HG03354 (cell line): ENCODE results near the gene KCNC4.
A peak's percentile ranks its signal among the peaks of the same experiment; 100 is the strongest.

Experiments
- ATAC-seq: cut with Tn5 transposase; IDR thresholded peaks from one replicate; pipeline ENCODE4 v1.9.1; 2021; ENCODE audit warnings: mild to moderate bottlenecking; ENCODE audit not compliant: unreplicated experiment, poor library complexity, severe bottlenecking

KCNC4 gene

GRCh38 chr1:110225756-110226404 is 15.8 kb downstream of the KCNC4 start:
- no peak for ATAC-seq

- ATAC-seq = no peak
These were observed 17.7 kb downstream of the KCNC4 start for GRCh38 chr1:110227774-110228173.

- no peak for ATAC-seq
These were observed 18.3 kb downstream of the KCNC4 start for GRCh38 chr1:110228381-110228780.

DNA sequence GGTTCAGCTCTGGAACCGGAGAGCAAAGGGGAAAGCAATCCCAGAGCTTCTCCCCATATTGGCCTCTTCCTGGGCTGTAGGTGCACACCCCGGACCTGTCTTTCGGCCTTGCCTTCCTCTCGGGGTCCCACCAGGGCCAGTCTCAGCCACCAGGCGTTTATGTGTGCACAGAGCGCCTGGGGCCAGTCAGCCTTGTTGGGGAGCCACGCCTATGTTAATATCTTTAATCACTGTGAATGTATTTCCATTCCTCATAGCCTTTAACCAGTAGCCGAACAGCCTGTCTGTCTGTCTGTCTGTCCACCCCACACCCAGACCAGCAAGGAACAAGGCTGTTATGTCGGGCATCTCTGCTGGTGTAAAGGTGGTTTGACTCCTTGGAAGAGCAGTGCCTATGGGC is 18.8 kb downstream of the KCNC4 start:
- no peak for ATAC-seq

- ATAC-seq = no peak
These were observed 19.4 kb downstream of the KCNC4 start for GRCh38 chr1:110229348-110230001.

- ATAC-seq = no peak
These were observed 20.5 kb downstream of the KCNC4 start for GRCh38 chr1:110230381-110231199.

GRCh38 chr1:110233861-110234260 is 23.7 kb downstream of the KCNC4 start:
- ATAC-seq = no peak

DNA sequence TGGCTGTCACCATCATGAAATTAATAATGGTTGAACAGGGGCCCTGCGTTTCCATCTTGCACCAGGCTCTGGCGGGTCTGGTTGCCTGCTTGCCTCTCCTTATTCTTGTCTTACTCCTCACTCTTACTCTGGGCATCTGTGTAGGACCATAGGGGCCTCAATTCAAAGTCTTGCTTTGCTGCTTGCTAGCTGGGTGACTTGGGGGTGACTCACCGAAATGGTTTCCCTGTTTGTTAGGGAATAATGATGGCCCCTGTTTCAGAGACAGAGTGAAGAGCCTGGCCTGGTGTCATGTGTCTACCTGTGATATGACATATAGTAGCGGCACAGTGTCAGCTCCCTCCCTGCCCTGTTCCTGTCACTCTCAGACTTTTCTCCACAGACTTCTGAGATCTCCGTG is 24.6 kb downstream of the KCNC4 start:
- ATAC-seq = no peak

- no peak for ATAC-seq
These were observed 25.2 kb downstream of the KCNC4 start for GRCh38 chr1:110235181-110235833.

DNA sequence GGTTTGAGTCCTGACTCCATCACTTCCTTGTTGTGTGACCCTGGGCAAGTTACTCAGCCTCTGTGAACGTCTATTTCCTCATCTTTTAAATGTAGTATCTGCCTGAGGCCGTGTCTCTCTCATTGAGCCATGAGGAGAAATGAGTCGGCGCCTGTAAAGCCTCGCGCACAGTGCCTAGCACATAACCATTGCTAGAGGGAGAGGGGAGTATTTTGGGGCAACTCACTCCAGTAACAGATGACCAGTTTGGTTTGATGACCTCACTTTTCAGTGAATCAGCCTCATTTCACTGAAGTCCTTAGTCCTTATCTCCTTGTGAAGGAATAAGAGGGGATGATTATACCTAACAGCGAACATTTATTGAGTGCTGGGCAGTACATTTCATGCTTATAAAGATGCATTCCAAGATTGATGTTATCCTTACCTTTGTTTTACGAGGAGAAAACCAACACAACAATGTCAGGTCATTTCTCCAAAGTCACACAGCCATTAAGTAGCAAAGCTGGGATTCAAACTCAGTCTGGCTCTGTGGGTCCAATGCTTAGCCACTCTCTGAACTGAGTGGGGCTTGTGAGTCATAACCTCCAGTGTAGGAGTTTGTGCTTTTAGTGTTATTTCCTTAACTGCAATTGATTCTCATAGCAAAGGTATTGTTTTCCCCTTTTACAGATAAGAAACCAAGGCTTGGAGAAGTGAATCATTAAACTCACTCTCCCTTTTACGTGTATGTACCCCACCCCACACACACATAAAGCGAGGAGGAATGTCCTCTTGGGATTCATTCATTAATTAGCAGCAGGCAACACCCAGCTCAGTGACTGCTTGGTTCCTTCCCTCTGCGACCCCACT is 25.9 kb downstream of the KCNC4 start:
- no peak for ATAC-seq

GRCh38 chr1:110237386-110238152 is 27.5 kb downstream of the KCNC4 start:
- no peak for ATAC-seq

- no peak for ATAC-seq
These were observed 29.6 kb downstream of the KCNC4 start for GRCh38 chr1:110239441-110240430.

- no peak for ATAC-seq
These were observed 30.5 kb downstream of the KCNC4 start for GRCh38 chr1:110240476-110241210.

DNA sequence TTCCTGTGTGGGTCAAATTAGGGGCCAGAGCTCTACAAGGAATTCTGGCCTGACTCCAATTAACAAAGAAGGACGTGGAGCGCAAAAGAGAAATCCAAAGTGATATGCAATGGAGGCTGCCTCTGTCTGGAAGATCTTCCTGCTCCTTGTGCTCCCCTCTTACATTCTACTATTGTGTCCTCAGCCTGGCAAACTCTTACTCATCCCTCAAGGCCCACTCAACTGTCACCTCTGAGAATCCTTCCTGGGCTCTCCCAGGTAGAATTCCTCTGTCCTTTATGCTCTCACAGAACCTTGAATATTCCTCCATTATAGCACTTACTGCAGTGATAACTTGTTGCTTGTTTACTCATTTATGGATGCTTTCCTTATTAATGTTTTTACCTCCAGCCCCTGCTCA is 31.4 kb downstream of the KCNC4 start:
- ATAC-seq = no peak

GRCh38 chr1:110242062-110242461 is 31.9 kb downstream of the KCNC4 start:
- no peak for ATAC-seq

GRCh38 chr1:110242731-110243130 is 32.6 kb downstream of the KCNC4 start:
- peak; percentile 6 for ATAC-seq

- peak; percentile 37 for ATAC-seq
These were observed 33.0 kb downstream of the KCNC4 start for GRCh38 chr1:110243146-110243545.
